GM21360 (cell line): ENCODE results near the gene BMP8B.

Source experiments
- ATAC-seq: cut with Tn5 transposase; IDR thresholded peaks from one replicate; pipeline ENCODE4 v1.9.1; 2021; ENCODE audit warnings: mild to moderate bottlenecking, moderate library complexity; ENCODE audit not compliant: unreplicated experiment

BMP8B gene

DNA sequence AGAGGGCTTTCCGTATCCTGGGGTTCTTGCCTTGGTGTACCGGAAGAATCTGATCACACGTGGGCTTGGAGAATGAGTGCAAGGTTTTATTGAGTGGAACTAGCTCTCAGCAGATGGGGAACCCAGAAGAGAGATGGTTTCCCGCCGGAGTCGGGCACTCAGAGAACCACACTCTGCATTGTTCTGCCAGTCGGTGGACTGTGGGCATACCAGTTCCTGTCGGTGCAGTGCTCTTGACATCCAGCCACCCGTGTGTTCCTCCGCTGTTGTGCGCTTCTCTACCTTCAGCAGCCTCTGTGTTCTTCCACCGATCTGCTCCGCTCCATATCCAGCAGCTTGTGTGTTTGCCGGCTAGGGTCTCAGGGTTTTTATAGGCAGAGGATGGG is 60.7 kb downstream of the BMP8B start:
- ATAC-seq: no peak

DNA sequence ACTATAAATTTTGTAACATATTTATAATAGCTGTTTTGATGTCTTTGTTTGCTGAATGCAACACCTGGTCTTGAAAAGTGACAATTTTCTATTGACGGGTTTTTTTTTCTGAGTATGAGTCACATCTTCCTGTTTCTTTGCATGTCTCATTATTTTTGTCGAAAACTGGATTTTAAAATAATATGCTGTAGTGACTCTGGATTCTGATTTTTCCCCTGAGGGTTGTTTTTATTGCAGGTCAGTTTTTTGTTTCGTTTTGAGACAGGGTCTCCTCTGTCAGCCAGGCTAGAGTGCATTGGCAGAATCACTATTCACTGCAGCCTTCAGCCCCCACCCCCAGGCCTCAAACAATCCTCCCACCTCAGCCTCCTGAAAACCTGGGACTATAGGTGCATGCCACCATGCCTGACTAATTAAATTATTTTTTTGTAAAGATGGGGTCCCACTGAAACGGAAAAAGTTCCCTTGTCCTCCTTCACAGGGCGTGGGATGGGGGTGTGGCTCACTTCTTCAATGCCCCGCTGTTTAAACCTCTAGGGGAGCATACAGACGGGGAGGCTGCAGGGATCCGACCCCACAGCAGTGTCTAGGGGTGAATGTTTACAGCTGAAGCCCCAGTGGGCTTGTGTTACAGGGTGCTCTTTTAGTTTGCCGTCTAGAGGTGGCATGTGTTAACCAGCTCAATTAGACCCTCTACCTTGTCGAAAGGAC is 61.3 kb downstream of the BMP8B start:
- ATAC-seq: no peak

DNA sequence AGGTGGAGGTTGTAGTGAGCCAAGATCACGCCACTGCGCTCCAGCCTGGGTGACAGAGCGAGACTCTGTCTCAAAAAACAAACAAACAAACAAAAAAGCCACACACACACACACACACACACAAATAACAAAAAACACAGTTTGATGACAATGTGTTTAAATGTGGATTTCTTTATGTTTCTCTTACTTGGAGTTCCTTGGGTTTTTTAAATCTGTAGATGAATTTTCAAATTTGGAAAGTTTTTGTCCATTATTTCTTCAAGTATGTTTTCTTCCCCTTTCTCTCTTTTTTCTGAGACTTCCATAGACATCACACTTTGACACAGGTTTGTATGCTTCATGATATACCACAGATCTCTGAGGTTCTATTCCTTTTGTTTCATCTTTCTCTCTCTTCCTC is 62.1 kb downstream of the BMP8B start:
- no peak for ATAC-seq

DNA sequence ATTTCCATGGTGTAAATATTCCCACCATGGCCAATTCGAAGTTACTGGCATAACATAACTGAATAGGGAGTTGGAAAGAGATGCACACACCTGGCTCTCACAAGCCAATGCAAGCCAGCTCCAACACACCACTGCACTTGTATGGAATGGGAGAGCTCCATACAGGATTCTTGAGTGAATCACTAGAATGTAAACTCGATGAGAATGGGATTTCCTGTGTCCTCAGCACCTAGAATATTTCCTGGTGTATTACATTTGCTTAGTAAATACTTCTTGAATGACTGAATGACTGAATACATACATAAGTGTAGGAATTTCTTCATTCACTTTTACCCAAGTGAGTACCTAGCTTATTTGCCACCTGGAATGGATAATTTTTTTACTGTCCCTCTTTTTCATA is 66.2 kb downstream of the BMP8B start:
- no peak for ATAC-seq

GRCh38 chr1:39721664-39722063 is 67.0 kb downstream of the BMP8B start:
- no peak for ATAC-seq

- no peak for ATAC-seq
Observed at GRCh38 chr1:39720094-39720999, 68.3 kb downstream of the BMP8B start.

- no peak for ATAC-seq
Observed at GRCh38 chr1:39717809-39718208, 70.9 kb downstream of the BMP8B start.

DNA sequence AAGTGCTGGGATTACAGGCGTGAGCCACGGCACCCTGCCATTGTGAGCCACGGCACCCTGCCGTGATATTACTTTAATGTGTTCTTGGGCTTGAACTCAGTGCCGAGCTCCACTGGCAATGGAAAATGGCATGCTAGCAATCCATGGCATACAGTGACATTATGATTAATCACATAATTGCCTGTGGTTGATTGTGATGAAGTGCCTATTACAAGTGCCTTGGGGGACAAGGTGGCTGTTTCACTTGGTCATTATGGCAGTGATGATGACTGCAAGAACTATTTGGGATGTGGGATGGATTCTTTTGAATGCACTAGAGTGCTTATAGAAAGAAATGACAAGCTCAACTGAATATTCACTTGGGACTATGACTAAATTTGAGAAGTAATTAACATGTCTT is 75.1 kb downstream of the BMP8B start:
- no peak for ATAC-seq

DNA sequence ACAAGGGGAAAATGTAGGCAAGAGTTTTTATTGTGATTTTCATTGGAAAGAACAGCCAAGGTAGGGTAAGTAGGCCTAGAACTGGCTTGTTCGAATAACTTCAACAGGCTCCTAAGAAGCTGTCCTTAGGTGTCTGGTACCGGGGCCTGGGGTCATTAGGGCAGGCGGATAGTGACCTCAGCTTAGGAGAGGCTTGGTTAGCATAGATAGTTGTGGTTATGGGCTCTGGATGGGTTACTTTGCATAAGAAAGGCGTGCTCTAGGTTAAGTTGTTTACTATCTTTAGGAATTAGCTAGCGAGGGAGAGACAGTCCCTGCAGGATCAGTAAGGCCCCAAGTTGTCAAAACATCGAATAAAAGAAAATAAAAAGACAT is 76.7 kb downstream of the BMP8B start:
- no peak for ATAC-seq

DNA sequence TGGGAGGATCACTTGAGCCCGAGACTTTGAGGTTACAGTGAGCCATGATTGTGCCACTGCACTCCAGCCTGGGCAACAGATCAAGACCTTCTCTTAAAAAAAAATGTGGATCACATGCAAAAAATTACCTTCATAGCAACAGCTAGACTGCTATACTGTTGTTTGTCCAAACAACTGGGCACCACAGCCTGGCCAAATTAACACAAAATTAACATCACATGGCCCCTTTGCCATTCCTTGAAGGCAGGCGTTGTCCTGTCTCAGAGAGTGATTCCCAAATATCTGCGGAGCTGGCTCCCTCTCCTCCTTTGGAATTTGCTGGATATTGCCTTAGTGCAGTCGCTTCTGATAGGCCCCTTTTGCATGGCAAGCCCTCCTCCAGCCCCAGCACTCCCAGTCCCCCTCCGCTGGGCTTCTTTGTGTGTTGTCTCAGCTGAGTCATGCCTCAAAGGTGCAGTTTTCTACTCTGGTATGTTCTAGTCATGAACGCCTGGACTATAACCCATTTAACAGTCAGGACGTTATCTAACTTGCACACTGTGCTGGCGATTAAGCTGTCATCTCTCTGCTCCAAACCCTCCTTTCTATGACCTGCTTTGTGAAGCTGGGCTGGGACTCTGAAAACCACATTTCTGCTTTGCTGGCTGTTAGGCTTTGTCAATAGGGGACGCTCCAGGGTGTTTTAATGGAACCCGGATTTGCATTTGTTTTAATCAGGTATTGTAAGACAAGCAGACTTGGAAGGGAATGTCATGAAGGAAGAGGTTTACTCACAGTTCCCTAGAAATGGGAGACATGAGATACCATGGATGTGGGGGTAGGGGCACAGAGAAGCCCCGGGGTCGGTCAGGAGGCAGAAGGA is 77.3 kb downstream of the BMP8B start:
- no peak for ATAC-seq

- ATAC-seq: no peak
Observed at GRCh38 chr1:39707506-39707905, 81.2 kb downstream of the BMP8B start.
